ENCODE measurements around the gene CD247. TPM values are rescaled to one million over a fixed set of nuclear protein-coding genes. Genes with fewer than 3 reads are reported as not detected.

The CD247 gene
- total RNA-seq, 3 donors from 2014 or later (not counting 1 experiment from before 2014, with no cell fraction given) = 1,027 to 1,374 (median 1,309) TPM

DNA sequence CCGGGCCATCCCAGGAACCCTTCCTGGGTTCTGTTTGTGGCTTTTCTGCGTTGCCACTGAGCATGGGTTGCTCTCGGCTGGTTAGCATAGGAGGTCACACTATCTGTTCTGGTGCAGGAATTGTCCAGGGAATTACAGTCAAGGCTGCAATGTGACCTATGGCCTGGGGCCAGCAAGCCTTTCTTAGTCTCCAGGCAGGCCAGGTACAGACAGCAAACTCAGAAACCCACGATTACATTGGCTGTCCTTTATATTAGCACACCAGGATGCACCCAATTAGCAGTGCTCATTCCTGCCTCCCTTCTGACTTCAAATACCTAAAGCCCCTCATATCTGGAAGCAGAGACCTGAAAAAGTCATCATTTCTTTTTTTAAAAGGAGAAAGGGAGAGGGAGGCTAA, 55.2 kb downstream of the CD247 start:
- Mint-ChIP-seq H3K4me3 (peak overlapping the region; percentile 54), H3K4me1 (peaks cover 59 to 76% of the 10 kb centered on the region in 2 donors), H3K36me3 (peaks cover 7% of the 10 kb centered on the region), H3K27me3 (ENCODE audit: low read depth in 2 of 2) (no peaks in the 10 kb centered on the region), H3K27ac (peak overlapping the region; percentile 91 to 100), H3K9me3 (no peaks in the 10 kb centered on the region)
- TF ChIP-seq, protein P1, sequence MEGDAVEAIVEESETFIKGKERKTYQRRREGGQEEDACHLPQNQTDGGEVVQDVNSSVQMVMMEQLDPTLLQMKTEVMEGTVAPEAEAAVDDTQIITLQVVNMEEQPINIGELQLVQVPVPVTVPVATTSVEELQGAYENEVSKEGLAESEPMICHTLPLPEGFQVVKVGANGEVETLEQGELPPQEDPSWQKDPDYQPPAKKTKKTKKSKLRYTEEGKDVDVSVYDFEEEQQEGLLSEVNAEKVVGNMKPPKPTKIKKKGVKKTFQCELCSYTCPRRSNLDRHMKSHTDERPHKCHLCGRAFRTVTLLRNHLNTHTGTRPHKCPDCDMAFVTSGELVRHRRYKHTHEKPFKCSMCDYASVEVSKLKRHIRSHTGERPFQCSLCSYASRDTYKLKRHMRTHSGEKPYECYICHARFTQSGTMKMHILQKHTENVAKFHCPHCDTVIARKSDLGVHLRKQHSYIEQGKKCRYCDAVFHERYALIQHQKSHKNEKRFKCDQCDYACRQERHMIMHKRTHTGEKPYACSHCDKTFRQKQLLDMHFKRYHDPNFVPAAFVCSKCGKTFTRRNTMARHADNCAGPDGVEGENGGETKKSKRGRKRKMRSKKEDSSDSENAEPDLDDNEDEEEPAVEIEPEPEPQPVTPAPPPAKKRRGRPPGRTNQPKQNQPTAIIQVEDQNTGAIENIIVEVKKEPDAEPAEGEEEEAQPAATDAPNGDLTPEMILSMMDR (IDR thresholded peaks at IDR 0.05) = no peak
- Histone ChIP-seq H3K9me3 (ENCODE audit: control insufficient read depth, insufficient read depth, low read length) (no peaks in the 10 kb centered on the region), H3K27ac (ENCODE audit: low read length) (peak overlapping the region; percentile 56), H3K27me3 (ENCODE audit: control insufficient read depth, insufficient read depth, low read length) (no peaks in the 10 kb centered on the region), H3K4me1 (ENCODE audit: control insufficient read depth, insufficient read depth, low read length) (peaks cover 74% of the 10 kb centered on the region), H3K4me3 (ENCODE audit: low read length) (no peak overlapping the region), H3K36me3 (ENCODE audit: control insufficient read depth, insufficient read depth, low read length) (peaks cover 59% of the 10 kb centered on the region)
- intact Hi-C loops (cut with micrococcal nuclease) = no loop called here
- DNase-seq = no peak
- ATAC-seq = no peak
- WGBS (ENCODE audit: insufficient coverage) = 69% methylated on average over 4 of the region's 4 CpGs

DNA sequence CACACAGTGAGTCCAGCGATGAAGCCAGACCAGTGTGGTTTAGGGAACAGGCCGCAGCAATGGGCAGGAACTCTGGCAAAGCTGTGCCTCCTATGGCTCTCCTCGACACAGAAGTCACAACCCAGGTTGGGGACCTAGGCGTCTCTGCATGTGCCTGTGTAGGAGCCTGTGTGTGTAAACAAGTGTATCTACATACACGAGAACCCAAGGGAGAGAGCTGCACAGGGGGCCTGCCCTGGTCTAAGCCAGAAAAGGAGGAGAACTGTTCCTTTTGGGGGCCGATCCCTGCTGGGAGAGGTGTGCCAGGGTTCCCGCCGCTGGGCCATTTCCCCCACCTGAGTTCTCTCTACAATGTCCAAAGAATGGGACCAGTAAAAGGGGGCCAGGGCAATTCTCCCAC, 56.0 kb downstream of the CD247 start:
- H3K27ac Mint-ChIP-seq = peak overlapping the region; percentile 91 to 100
- intact Hi-C loops (cut with micrococcal nuclease) = no loop called here
- no peaks in the 10 kb centered on the region for H3K27me3 Mint-ChIP-seq (ENCODE audit: low read depth in 2 of 2)
- no peaks in the 10 kb centered on the region for H3K27me3 ChIP-seq (ENCODE audit: control insufficient read depth, insufficient read depth, low read length)
- no peaks in the 10 kb centered on the region for H3K9me3 Mint-ChIP-seq
- H3K4me3 ChIP-seq (ENCODE audit: low read length) = no peak overlapping the region
- H3K4me1 Mint-ChIP-seq = peaks cover 59 to 76% of the 10 kb centered on the region in 2 donors
- 80% methylated on average over 8 of the region's 8 CpGs for WGBS (ENCODE audit: insufficient coverage)
- peaks cover 74% of the 10 kb centered on the region for H3K4me1 ChIP-seq (ENCODE audit: control insufficient read depth, insufficient read depth, low read length)
- peak overlapping the region; percentile 56 for H3K27ac ChIP-seq (ENCODE audit: low read length)
- H3K9me3 ChIP-seq (ENCODE audit: control insufficient read depth, insufficient read depth, low read length) = no peaks in the 10 kb centered on the region
- peaks cover 64% of the 10 kb centered on the region for H3K36me3 ChIP-seq (ENCODE audit: control insufficient read depth, insufficient read depth, low read length)
- TF ChIP-seq, protein P1 (IDR thresholded peaks at IDR 0.05) = no peak
- DNase-seq (no peak), ATAC-seq (peak in 1 of 3 donors; percentile 18)
- H3K4me3 Mint-ChIP-seq = peak overlapping the region; percentile 54
- H3K36me3 Mint-ChIP-seq = peaks cover 7% of the 10 kb centered on the region

DNA sequence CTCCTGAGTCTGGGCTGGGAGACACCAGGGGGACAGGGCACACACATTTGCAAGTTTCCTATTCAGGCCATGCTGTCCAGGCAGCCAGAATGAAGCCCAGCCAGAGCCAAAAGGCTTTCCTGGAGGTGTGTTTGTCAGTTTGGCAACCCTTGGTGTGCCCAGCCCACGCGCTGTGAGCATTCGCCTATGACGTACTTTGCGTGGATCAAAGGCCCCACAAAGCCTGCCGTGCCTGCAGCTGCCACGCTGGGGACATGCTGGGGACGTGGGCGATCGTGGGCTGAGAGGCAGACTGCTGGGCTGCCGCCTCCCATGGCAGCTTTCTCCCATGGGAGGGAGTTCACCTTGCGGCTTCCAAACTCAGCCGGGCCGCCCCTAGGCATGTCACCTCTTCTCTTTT, 57.5 kb downstream of the CD247 start:
- ATAC-seq (peak in 2 of 3 donors; percentile 6 to 11), DNase-seq (peak; percentile 22 to 87)
- peaks cover 7% of the 10 kb centered on the region for H3K36me3 Mint-ChIP-seq
- peaks cover 62 to 80% of the 10 kb centered on the region in 2 donors for H3K4me1 Mint-ChIP-seq
- Histone ChIP-seq H3K27me3 (ENCODE audit: control insufficient read depth, insufficient read depth, low read length) (no peaks in the 10 kb centered on the region), H3K4me3 (ENCODE audit: low read length) (no peak overlapping the region), H3K4me1 (ENCODE audit: control insufficient read depth, insufficient read depth, low read length) (peaks cover 78% of the 10 kb centered on the region), H3K27ac (ENCODE audit: low read length) (peak overlapping the region; percentile 60), H3K9me3 (ENCODE audit: control insufficient read depth, insufficient read depth, low read length) (no peaks in the 10 kb centered on the region), H3K36me3 (ENCODE audit: control insufficient read depth, insufficient read depth, low read length) (peaks cover 61% of the 10 kb centered on the region)
- H3K27me3 Mint-ChIP-seq (ENCODE audit: low read depth in 2 of 2) = no peaks in the 10 kb centered on the region
- TF ChIP-seq, protein P1 (IDR thresholded peaks at IDR 0.05) = no peak
- peak overlapping the region; percentile 91 to 100 for H3K27ac Mint-ChIP-seq
- peak overlapping the region; percentile 21 for H3K4me3 Mint-ChIP-seq
- 62% methylated on average over 14 of the region's 14 CpGs for WGBS (ENCODE audit: insufficient coverage)
- intact Hi-C loops (cut with micrococcal nuclease) = no loop called here
- no peaks in the 10 kb centered on the region for H3K9me3 Mint-ChIP-seq
